GM21447 (cell line): ENCODE results near the gene VAMP1.

Experiments used
- ATAC-seq: cut with Tn5 transposase; IDR thresholded peaks from one replicate; pipeline ENCODE4 v1.9.1; 2021; ENCODE audit not compliant: unreplicated experiment

The VAMP1 gene

GRCh38 chr12:6426882-6427671, 43.4 kb downstream of the VAMP1 start:
- ATAC-seq: peak; percentile 63

- ATAC-seq: no peak
Measured at GRCh38 chr12:6425590-6426531, 44.6 kb downstream of the VAMP1 start.

- ATAC-seq: no peak
Measured at GRCh38 chr12:6424866-6425265, 45.6 kb downstream of the VAMP1 start.

- no peak for ATAC-seq
Measured at GRCh38 chr12:6424008-6424347, 46.5 kb downstream of the VAMP1 start.

GRCh38 chr12:6423267-6424007, 47.0 kb downstream of the VAMP1 start:
- no peak for ATAC-seq

- ATAC-seq: no peak
Measured at GRCh38 chr12:6420364-6420763, 50.1 kb downstream of the VAMP1 start.

GRCh38 chr12:6418796-6419195, 51.7 kb downstream of the VAMP1 start:
- ATAC-seq: no peak

GRCh38 chr12:6416596-6416995, 53.9 kb downstream of the VAMP1 start:
- no peak for ATAC-seq
